ENCODE measurements around the gene CDK9.

The CDK9 gene

GRCh38 chr9:127762111-127762676 lies 23.6 kb upstream of the CDK9 start:
- peak; percentile 50 for DNase-seq

DNA sequence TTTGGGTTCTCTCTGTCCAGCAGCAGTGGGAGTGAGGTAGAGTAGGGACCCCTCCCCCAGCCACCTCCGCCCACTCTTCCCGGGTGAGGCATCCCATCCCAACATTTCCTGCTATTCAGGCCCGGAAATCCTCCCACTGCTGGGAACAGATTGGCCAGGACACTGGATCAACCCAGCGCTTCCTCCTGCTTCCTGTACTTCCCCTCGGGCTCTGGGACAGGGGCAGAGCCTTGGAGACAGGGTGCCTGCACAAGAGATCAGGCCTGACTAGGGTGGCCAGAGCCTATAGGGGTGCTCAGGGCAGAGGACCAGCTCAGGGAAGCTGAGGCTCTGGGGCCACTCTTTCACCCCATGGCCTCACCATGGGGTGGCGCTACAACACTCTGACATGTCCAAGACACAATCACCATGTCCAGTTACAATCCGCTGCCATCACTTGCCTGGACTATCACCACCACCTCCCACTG lies 21.9 kb upstream of the CDK9 start:
- DNase-seq = peak; percentile 72

DNA sequence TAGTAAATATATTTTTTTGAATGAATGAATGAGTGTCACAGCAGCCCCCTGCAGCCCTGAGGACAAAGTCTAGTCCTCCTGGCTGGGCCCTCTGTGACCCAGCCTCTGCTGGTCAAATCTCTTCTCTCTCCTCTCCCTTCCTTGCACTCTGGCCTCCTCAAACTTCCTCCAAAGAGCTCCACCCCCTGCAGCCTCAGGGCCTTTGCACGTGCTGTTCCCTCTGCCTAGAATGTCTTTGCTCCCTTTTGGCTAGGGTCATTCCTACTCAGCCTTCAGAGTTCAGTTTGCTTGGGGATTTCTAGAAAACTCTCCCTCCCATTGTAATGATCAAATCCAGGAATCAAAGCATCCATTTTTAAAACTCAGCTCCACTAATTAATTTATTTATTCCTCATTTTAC lies 20.4 kb upstream of the CDK9 start:
- DNase-seq = no peak

DNA sequence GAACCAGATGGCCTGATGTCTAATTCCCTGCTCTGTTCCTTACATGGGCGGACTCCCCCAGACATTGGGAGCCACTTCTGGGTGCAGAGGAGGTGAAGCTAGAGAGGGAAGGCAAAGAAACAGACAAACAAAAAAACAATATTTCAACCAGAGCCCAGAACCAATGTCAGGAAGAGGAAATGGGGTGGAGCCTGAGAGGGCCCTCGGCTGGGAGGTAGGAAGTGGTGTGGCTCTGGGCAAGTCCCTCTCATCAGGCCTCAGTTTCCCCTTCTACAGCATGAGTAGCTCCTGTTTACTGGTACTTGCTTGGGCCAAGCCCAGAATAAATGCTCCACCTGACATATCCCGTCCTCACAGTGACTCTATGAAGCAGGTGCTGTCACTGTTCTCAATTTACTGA lies 18.4 kb upstream of the CDK9 start:
- no peak for DNase-seq

- DNase-seq = no peak
Measured at GRCh38 chr9:127767909-127768331, 17.9 kb upstream of the CDK9 start.

GRCh38 chr9:127768698-127769097 lies 17.1 kb upstream of the CDK9 start:
- DNase-seq = no peak

GRCh38 chr9:127769101-127769500 lies 16.7 kb upstream of the CDK9 start:
- DNase-seq = no peak

DNA sequence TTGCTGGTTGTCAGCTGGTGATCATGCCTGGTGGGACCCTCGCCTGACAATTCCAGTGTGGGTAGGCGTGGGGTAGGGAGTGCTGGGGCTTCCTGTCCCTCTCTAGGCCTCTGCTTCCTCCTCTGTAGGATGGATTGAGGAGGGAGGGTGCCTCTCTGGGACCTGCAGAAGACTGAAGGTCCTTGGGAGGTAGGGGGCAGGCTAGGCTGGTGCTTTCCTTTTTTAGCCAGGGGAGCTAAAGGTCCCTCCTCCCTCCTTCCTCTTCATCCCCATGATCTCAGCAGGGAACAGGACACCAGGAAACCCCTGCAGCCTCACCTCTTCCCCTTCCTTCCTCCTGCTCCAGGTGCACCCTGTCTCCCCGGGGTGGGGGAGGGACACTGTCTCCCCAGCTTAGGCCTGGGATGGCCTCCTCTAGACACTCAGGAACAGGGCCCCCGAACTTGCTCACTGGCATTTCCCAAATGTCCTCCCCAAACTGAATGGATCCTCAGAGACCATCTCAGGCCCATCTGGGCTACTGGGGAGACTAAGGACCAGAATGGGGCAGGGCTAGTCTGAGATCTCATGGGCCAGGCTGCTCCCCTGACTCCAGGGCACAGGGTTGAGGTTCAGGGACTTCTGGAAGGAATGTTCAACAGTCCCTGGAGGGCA lies 15.8 kb upstream of the CDK9 start:
- DNase-seq = no peak

- no peak for DNase-seq
Measured at GRCh38 chr9:127770583-127770904, 15.3 kb upstream of the CDK9 start.

DNA sequence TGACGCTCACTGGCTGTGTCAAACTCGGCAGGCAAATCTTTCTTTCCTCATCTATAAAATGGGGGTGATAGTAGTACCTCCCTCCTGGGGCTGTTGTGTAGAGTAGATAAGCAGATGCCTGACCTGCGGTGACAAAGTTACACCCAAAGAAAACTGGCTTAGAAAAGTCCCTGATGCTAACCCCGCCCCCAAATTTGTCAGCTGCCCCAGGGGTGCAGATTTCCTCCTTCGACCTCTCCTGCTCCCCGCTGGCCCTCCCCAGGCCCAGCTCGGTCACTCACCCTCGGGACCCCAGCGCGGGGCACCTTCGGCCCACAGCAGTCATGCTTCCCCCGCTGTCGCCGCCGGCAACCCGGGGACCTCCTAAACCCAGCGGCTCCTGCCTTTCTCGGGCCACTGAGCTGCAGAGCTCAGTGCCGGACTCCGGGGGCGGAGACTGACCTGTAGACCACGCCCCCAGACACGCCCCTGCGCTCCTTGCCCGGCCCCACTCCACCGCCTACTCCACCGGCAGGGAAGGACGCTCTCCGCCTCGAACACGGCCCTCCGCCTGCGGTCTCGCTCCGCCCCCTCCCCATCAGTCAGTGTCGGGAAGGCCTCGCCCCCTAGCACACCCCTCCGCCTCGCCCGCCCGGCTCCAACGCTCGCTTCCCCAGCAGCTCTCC lies 14.8 kb upstream of the CDK9 start:
- DNase-seq = peak; percentile 99

DNA sequence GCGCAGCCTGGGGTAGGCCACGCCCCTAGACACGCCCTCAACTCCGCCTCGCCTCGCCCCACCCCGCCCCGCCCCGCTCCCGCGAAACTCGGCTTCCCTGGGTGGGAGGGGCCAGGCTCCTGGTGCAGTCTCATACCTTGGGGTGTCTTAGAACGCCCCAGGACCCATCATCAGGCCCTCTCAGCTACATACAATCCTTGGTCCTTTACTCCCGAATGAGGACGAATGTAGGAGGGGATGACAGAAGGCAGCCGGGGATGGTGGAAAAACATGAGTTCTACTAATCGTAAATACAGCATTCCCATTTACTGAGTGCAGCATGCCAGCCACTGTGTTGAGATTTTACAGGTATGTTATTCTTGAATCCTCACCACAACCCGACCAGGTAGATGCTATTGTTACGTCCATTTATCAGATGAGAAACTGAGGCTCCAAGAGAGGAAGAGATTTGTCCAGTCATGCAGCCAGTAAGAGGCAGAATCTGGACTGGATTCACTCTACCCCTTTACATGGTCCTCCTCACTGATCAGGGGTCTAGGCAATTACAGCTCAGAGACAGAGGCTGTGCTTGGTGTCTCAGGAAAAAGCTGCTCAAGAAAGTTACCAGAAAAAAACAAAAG lies 14.2 kb upstream of the CDK9 start:
- DNase-seq = no peak

DNA sequence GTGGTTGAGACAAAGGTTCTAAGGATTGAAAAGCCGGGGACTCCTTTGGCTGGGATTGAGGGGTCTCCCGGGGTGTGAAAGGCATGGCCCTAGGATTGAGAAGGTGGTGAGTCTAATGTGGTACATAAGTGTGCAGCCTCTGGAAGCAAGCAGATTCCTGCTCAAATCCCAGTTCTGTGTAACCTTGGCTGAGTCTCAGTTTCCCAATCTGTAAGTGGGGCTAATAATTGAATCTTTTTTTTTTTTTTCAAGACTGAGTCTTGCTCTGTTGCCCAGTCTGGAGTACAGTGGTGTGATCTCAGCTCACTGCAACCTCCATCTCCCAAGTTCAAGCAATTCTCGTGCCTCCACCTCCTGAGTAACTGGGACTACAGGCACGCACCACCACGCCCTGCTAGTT lies 13.2 kb upstream of the CDK9 start:
- no peak for DNase-seq

DNA sequence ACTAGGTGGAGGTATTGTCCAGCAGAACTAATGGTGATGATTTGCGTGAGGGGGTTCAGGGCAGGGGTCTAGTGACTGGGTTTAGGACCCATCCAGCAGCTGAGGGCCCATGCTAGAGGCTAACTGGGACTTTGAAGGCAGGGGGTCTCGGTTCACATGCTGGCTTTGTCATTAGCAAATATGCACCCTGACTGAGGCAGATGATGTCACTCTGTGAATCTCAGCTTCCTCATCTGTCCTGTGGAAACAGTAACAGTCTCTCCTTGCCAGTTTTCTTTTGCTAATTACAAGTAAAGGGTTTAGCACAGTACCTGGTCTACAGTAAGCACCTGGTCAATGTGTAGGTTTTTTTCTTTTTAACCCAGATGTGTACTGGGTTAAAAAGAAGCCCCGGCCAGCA lies 12.6 kb upstream of the CDK9 start:
- peak; percentile 64 for DNase-seq

DNA sequence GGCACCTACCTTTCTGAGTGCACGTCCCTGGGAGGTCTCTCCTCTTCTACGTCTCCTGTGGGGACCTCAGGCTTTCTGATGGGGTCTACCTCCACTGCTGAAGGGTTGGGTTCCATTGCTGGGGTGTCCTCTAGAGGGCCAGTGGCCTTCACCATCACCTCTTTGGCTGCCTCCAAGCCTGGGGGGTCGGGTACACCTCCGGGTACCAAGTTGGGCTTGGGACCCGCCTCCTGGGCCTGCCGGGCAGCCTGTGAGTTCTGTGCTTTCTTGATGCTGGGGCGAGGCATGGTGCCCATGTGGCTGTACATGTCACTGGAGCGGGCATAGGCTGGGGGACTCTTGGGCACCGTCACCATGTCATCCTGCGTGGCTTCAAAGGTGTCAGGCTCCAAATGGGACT lies 11.9 kb upstream of the CDK9 start:
- DNase-seq = no peak

- peak; percentile 76 for DNase-seq
Measured at GRCh38 chr9:127776195-127776923, 9.5 kb upstream of the CDK9 start.

DNA sequence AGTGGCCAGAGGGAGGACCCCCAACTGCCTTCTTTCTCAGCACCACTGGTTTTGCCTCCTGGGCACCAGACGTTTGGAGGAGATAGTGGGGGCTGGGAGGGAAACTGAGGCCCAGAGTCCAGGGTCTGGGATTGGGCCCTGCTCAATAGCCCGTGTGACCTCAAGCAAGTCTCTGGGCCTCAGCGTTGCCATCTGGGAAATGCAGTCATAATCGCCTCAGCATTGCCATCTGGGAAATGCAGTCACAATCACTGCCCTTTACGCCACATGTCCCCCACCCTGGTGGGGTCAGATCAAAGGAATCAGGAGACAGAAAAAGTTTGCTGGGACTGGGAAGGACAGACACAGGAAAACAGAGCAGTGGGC lies 8.9 kb upstream of the CDK9 start:
- no peak for DNase-seq

- no peak for DNase-seq
Measured at GRCh38 chr9:127777368-127777980, 8.4 kb upstream of the CDK9 start.

DNA sequence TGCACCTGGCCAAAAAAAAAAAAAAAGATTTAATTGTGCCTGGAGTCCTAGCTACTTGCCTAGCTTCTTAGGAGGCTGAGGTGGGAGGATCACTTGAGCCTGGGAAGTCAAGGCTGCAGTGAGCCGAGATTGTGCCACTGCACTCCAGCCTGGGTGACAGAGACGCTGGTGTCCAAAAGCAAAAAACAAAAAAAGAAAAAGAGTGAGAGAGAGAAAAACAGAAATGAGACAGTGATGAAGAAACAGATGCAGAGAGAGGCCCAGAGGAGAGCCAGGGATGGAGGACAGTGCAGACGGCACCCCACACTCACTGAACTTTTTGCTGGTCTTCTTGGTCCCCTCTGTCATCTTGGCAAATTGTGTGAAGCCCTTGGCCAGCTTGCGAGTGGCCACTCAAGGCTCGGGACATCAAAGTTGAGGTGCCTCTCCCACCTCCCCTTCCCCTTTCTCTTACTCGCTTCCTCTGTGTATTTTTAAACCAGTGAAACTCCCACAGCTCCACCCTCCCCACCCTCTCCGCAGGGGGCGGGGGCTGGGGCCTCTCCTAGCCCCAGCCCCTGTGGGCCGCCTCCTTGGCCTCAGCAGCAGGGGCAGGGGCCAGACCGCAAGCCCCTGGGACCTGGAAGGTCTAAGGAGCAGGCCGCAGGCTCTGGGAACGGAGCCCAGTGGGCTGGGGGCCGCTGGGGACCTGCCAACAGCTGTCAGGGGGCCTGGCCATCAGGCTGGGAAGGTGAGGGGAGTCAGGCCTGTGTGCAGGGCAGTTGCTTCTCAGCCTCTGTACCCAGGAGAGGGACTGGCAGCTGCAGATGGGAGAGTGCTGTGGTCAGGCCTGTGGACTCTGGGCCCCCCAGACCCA lies 7.3 kb upstream of the CDK9 start, which contains the start of gene SH2D3C:
Gene SH2D3C (minus strand): TSS at position 387 of the 856 bp plus-strand sequence. CDS start 39 bp downstream, at position 348.
- DNase-seq = peak; percentile 63

DNA sequence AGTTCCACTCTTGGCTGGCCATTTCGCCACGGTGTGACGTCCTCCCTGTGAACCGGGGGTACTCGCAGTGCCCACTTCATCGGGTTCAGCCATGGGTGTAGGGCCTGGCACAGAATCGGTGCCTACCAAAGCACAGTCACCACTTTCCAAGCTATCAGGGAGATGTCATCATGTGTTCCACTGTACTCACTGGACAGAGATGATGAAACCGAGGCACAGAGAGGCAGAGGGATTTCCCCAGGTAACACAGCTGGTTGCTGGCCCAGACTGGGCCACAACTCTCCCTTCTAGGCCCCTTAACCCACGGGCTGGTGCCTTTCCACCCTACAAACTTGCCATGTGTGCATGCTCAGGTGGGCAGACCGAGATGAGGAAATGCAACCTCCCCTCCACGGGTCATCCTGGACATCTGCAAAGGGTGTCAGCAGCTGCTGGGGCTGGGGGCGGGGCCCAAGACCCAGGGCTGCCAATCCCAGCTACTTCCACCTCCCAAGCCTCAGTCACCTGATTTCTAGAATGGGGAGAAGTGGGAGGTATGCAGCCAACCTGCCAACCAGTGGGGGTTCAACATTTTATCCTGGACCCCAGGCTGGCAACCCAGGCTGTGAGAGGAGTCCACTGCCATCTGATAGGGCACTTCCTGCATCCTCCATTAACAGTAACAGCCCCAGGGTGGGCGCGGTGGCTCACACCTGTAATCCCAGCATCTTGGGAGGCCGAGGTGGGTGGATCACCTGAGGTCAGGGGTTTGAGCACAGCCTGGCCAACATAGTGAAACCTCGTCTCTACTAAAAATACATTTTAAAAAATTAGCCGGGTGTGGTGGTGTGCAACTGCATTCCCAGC lies 6.5 kb upstream of the CDK9 start:
- DNase-seq = peak; percentile 91

- DNase-seq = no peak
Measured at GRCh38 chr9:127780126-127780885, 5.5 kb upstream of the CDK9 start.
